ENCODE measurements around the gene AUP1. TPM values are rescaled to one million over a fixed set of nuclear protein-coding genes. Genes with fewer than 3 reads are reported as not detected.
A peak's percentile ranks its signal among the peaks of the same experiment; 100 is the strongest.

Gene AUP1
- total RNA-seq, 1 experiment from 2014 or later: 143 TPM

- Histone ChIP-seq H3K4me3 (no peak overlapping the region), H3K36me3 (peaks cover 7% of the 10 kb centered on the region), H3K27me3 (no peaks in the 10 kb centered on the region), H3K9me3 (no peaks in the 10 kb centered on the region)
- DNase-seq: peak; percentile 37
Measured at GRCh38 chr2:74511104-74511989, 18.2 kb downstream of the AUP1 start.

GRCh38 chr2:74510272-74510671, 19.2 kb downstream of the AUP1 start:
- H3K36me3 ChIP-seq: peaks cover 18% of the 10 kb centered on the region
- H3K27me3 ChIP-seq: no peaks in the 10 kb centered on the region
- DNase-seq: no peak
- H3K9me3 ChIP-seq: no peaks in the 10 kb centered on the region
- H3K4me3 ChIP-seq: no peak overlapping the region

- no peaks in the 10 kb centered on the region for H3K27me3 ChIP-seq
- H3K9me3 ChIP-seq: no peaks in the 10 kb centered on the region
- DNase-seq: peak; percentile 39
Measured at GRCh38 chr2:74507926-74508520, 21.5 kb downstream of the AUP1 start.

GRCh38 chr2:74507145-74507925, 22.2 kb downstream of the AUP1 start, which contains the start of gene PCGF1:
TSS of gene PCGF1 (minus strand) at chr2:74507695. CDS start at chr2:74507668, 27 bp downstream.
- Histone ChIP-seq H3K36me3 (peaks cover 28% of the 10 kb centered on the region), H3K4me3 (peak within 1 kb of the TSS; percentile 99), H3K27me3 (no peaks in the 10 kb centered on the region)

More at GRCh38 chr2:74507926-74508520, 21.5 kb downstream of the AUP1 start:
- Histone ChIP-seq H3K4me3 (peak overlapping the region; percentile 99), H3K36me3 (peaks cover 28% of the 10 kb centered on the region)

GRCh38 chr2:74505448-74506246, 23.9 kb downstream of the AUP1 start:
- Histone ChIP-seq H3K9me3 (no peaks in the 10 kb centered on the region), H3K4me3 (peak overlapping the region; percentile 99; the same call in 1 of the 2 replicates), H3K27me3 (no peaks in the 10 kb centered on the region), H3K36me3 (peaks cover 28% of the 10 kb centered on the region)
- no peak for DNase-seq

More at GRCh38 chr2:74507145-74507925, 22.2 kb downstream of the AUP1 start, which contains the start of gene PCGF1:
- H3K9me3 ChIP-seq: no peaks in the 10 kb centered on the region
- peak; percentile 98 for DNase-seq

GRCh38 chr2:74504591-74504990, 24.9 kb downstream of the AUP1 start:
- Histone ChIP-seq H3K27me3 (no peaks in the 10 kb centered on the region), H3K36me3 (peaks cover 28% of the 10 kb centered on the region), H3K9me3 (no peaks in the 10 kb centered on the region), H3K4me3 (no peak overlapping the region)
- DNase-seq: no peak

- no peaks in the 10 kb centered on the region for H3K27me3 ChIP-seq
- H3K36me3 ChIP-seq: peaks cover 28% of the 10 kb centered on the region
- no peaks in the 10 kb centered on the region for H3K9me3 ChIP-seq
- DNase-seq: no peak
- H3K4me3 ChIP-seq: peak overlapping the region; percentile 53
Measured at GRCh38 chr2:74503506-74504475, 25.7 kb downstream of the AUP1 start.

- Histone ChIP-seq H3K9me3 (no peaks in the 10 kb centered on the region), H3K4me3 (peak overlapping the region; percentile 53), H3K27me3 (no peaks in the 10 kb centered on the region), H3K36me3 (peaks cover 28% of the 10 kb centered on the region)
- peak; percentile 89 for DNase-seq
Measured at GRCh38 chr2:74502720-74503505, 26.6 kb downstream of the AUP1 start.

GRCh38 chr2:74502147-74502719, 27.3 kb downstream of the AUP1 start:
- Histone ChIP-seq H3K27me3 (no peaks in the 10 kb centered on the region), H3K9me3 (no peaks in the 10 kb centered on the region), H3K4me3 (peak overlapping the region; percentile 53), H3K36me3 (peaks cover 25% of the 10 kb centered on the region)
- peak; percentile 20 for DNase-seq

GRCh38 chr2:74501335-74502071, 28.0 kb downstream of the AUP1 start:
- H3K4me3 ChIP-seq: no peak overlapping the region
- H3K27me3 ChIP-seq: no peaks in the 10 kb centered on the region
- H3K9me3 ChIP-seq: no peaks in the 10 kb centered on the region
- no peak for DNase-seq
- peaks cover 22% of the 10 kb centered on the region for H3K36me3 ChIP-seq

- H3K4me3 ChIP-seq: no peak overlapping the region
- H3K36me3 ChIP-seq: peaks cover 13% of the 10 kb centered on the region
- DNase-seq: no peak
- H3K9me3 ChIP-seq: no peaks in the 10 kb centered on the region
- H3K27me3 ChIP-seq: no peaks in the 10 kb centered on the region
Measured at GRCh38 chr2:74500578-74500946, 28.9 kb downstream of the AUP1 start.

GRCh38 chr2:74499940-74500577, 29.4 kb downstream of the AUP1 start:
- peaks cover 8% of the 10 kb centered on the region for H3K36me3 ChIP-seq
- no peaks in the 10 kb centered on the region for H3K27me3 ChIP-seq
- H3K4me3 ChIP-seq: no peak overlapping the region
- no peak for DNase-seq
- no peaks in the 10 kb centered on the region for H3K9me3 ChIP-seq

GRCh38 chr2:74499267-74499939, 30.1 kb downstream of the AUP1 start, which contains the start of gene LBX2:
TSS of gene LBX2 (minus strand) at chr2:74499603. CDS start at chr2:74499537, 66 bp downstream.
- DNase-seq: no peak
- H3K9me3 ChIP-seq: no peaks in the 10 kb centered on the region
- no peaks in the 10 kb centered on the region for H3K27me3 ChIP-seq
- H3K36me3 ChIP-seq: peaks cover 3% of the 10 kb centered on the region
- no peak within 1 kb of the TSS for H3K4me3 ChIP-seq

Data from MG63 (cell line).